BJ (cell line): ENCODE data around the gene TIGD6. TPM values are rescaled to one million over a fixed set of nuclear protein-coding genes. Genes with fewer than 3 reads are reported as not detected.

Experiments used
- CTCF ChIA-PET: fragments of 350-600 bp; formaldehyde crosslinking; extraction: SDS; loops from one replicate; lab custom pipeline; 2021; ENCODE audit warnings: antibody characterized with exemption, inconsistent platforms; lab: Yijun Ruan, JAX
- POLR2A ChIA-PET: fragments of 300-600 bp; sonication (Branson Sonifier 250); formaldehyde crosslinking; extraction: SDS; loops from one replicate; lab custom pipeline; 2021; ENCODE audit warnings: antibody characterized with exemption; lab: Charles Lee
- DNase-seq: peaks from one replicate; pipeline ENCODE4 v3.0.0-alpha.2; 2011; ENCODE audit warnings: low read depth
- H3K27me3 ChIP-seq: 2 replicates; pipeline ENCODE4 v1.6.0; 2011; ENCODE audit warnings: low read length; ENCODE audit not compliant: control insufficient read depth, insufficient read depth
- H3K36me3 ChIP-seq: 2 replicates; pipeline ENCODE4 v1.5.1; 2011; ENCODE audit warnings: low read length; ENCODE audit not compliant: control insufficient read depth, insufficient read depth
- H3K4me3 ChIP-seq: 2 replicates; pipeline ENCODE4 v1.5.1; 2011; ENCODE audit warnings: low read depth, mild to moderate bottlenecking, control low read depth, low read length
- CTCF ChIP-seq: IDR thresholded peaks from 2 replicates; pipeline ENCODE4 v1.5.1; 2011; ENCODE audit warnings: low read depth, mild to moderate bottlenecking, control low read depth, inconsistent platforms, low read length, moderate library complexity; ENCODE audit not compliant: insufficient read depth
- polyA plus RNA-seq: library from polyadenylated mRNA; depleted of rRNA; stranded (reverse); fragments of >200 nt; gene quantifications from 2 replicates; pipeline ENCODE4 v1.2.3, GENCODE V29; 2011

The TIGD6 gene
- polyA plus RNA-seq, 1 experiment, result 4.6 TPM

- Histone ChIP-seq H3K4me3 (no peak overlapping the region), H3K36me3 (no peaks in the 10 kb centered on the region; the same call in 1 of the 2 replicates), H3K27me3 (no peaks in the 10 kb centered on the region)
- ChIA-PET CTCF (interaction anchor here (2.2 to 6.1 kb wide), 2 partner anchors 161 kb away, joined by 6 to 286 read pairs; no protein-coding TSS in a partner anchor), POLR2A (no interaction called here)
- no peak for DNase-seq
- no peak for TF ChIP-seq CTCF
Measured at GRCh38 chr5:149995385-149996204, 4.9 kb downstream of the TIGD6 start.

- no peaks in the 10 kb centered on the region; the same call in 1 of the 2 replicates for H3K36me3 ChIP-seq
- ChIA-PET POLR2A (interaction anchor here (0.5 kb wide), 1 partner anchor 227 kb away, joined by 3 read pairs; no protein-coding TSS in a partner anchor), CTCF (interaction anchor here (1.0 to 6.1 kb wide), 7 partner anchors 12 to 357 kb away, joined by 3 to 286 read pairs (median 5); no protein-coding TSS in a partner anchor)
- no peak overlapping the region for H3K4me3 ChIP-seq
- no peak for DNase-seq
- H3K27me3 ChIP-seq, result no peaks in the 10 kb centered on the region
- no peak for TF ChIP-seq CTCF
Measured at GRCh38 chr5:149993471-149993870, 7.0 kb downstream of the TIGD6 start.

- Histone ChIP-seq H3K36me3 (no peaks in the 10 kb centered on the region), H3K4me3 (no peak overlapping the region), H3K27me3 (no peaks in the 10 kb centered on the region)
- POLR2A ChIA-PET, result no interaction called here
- CTCF ChIA-PET, result interaction anchor here (0.6 to 6.1 kb wide), 37 partner anchors 8 to 372 kb away, joined by 3 to 286 read pairs (median 5); partner anchors contain the start of genes HMGXB3 and TIGD6
- TF ChIP-seq CTCF, result peak; percentile 92
- DNase-seq, result no peak
Measured at GRCh38 chr5:149990518-149991376, 9.7 kb downstream of the TIGD6 start.

GRCh38 chr5:149988126-149988525 is 12.3 kb downstream of the TIGD6 start:
- CTCF ChIA-PET, result no interaction called here
- POLR2A ChIA-PET, result no interaction called here
- H3K27me3 ChIP-seq, result no peaks in the 10 kb centered on the region

More at GRCh38 chr5:149988126-149988525, 12.3 kb downstream of the TIGD6 start:
- TF ChIP-seq CTCF, result no peak
- no peaks in the 10 kb centered on the region for H3K36me3 ChIP-seq
- H3K4me3 ChIP-seq, result no peak overlapping the region
- DNase-seq, result no peak
